ENCODE measurements around the gene RAB6B.

The RAB6B gene

DNA sequence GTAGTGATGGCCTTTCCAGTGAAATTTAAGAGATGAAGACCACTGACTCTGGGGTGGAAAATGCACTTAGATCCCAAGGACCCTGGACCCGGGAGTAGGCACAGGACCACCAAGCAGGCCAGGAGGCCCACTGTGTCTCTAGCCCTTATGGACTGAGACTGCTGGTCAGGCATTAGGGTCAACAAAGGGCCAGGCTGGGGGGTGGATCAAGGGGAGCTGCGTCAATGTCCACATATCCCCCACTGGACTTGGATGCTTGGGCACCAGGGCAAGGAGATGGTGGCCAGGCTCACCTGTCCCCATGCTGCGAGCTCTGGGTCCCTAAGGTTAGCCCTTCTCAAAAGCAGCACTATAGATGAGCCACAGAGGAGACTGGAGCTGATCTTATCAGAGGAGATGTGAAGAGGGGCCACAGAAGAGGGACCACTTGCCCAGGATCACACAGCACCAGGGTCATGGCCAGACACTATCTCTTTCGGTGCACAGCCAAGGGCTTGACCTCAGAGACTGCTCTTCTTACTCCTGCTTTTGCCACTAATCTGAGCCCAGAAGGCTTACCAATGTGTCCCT, 14.7 kb downstream of the RAB6B start:
- DNase-seq, result no peak

DNA sequence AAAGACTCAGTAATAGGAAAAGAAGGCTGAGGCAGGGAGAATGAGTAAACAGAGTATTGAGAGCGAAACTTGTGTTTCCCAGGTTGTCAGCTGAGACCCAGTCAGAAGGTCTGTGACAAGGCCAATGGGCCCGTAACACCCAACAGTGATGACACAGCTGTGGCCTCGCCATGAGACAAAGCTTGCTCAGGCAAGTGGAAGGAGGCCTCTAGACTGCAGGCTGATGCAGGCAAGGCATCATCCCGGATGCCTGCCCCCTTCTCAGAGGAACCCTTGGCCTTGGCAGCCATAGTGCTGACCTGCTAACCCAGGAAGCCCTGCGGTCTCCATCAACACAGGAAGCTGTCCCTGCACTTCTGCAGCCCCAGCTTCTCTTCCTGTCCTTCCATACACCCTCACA, 15.4 kb downstream of the RAB6B start:
- DNase-seq, result no peak

DNA sequence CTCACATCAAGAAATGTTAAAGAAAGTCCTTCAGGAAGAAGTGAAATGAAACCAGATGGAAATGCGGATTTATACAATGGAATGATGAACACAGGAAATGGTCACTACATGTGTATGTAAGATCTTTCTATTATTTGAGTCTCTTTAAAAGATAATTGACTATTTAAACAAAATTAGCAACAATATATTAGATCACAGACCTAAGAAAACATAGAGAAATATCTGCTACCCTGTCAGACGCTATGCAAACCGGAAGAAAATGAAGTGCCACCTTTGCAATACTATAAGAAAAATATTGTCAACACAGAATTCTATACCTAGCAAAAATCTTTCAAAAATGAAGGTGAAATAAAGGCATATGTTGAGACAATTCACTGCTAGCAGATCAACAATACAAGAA, 17.2 kb downstream of the RAB6B start:
- DNase-seq, result no peak

DNA sequence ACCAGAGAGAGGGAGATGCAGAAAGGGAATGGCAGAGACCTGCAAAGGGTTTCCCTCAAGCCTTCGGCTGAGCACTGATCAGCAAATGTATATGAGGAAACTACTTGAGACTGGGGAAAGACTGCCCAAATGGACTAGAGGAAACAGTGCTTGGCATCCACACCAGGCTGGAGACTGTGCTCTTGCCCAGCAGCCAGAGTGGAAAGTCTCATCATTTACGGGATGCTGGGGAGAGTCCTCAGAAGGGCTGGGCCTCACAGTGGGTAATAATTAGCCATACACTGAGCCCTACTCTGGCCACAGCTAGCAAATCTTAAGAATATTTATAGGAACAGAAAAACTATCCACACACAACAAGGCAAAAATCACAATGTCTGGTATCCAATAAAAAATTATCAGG, 18.5 kb downstream of the RAB6B start:
- DNase-seq, result no peak

DNA sequence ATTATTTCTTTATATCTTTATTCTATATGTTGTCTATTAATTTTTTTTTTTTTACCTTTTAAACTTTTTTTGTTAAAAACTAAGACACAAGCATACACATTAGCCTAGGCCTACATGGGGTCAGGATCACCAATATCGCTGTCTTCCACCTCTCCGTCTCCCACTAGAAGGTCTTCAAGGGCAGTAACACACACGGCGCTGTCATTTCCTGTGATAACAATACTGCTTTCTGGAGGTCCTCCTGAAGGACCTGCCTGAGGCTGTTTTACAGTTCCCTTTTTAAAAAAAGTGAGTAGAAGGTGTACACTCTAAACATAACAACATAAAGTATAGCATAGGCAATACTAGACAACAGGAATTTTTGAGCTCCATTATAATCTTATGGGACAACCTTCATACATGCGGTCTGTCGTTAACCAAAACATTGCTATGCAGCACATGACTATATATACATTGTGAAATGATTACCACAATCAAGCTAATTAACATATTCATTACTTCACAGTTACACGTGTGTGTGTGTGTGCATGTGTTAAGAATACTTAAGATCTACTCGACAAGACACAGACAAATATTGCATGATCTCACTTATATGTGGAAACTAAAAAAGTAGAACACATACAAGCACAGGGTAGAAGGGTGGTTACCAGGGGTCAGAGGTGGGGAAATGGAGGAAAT, 20.8 kb downstream of the RAB6B start:
- DNase-seq, result no peak

DNA sequence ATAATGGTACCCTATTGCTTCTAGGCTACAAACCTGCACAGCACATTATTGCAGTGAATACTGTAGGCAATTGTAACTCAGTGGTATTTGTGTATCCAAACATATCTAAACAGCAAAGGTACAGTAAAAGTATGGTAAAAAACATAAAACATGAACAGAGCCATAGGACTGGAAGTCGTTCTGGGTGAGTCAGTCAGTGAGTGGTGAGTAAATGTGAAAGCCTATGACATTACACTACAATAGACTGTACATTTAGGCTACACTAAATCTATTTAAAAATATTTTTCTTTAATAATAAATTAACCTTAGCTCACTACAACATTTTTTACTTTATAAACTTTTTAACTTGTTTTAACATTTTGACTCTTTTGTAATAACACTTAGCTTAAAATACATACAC, 21.3 kb downstream of the RAB6B start:
- no peak for DNase-seq

DNA sequence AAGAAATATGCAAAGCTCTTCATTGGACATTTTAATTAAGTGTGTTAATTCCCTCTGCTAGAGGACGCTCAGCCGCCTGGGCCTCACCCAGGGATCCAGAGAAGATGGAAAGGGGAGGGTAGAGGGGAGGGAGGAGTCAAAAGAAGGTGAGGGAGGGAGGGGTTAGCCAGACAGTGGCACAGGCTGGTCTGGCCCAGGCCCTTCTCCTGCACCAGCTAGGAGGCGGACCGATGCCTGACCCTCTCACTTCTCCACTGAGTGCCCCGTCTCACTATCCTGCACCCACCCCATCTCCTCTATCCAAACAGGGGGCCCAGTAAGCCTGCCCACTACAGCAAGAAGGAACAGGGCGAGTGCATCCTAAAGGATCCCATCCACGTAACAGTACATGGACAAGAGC, 22.9 kb downstream of the RAB6B start:
- DNase-seq, result no peak

DNA sequence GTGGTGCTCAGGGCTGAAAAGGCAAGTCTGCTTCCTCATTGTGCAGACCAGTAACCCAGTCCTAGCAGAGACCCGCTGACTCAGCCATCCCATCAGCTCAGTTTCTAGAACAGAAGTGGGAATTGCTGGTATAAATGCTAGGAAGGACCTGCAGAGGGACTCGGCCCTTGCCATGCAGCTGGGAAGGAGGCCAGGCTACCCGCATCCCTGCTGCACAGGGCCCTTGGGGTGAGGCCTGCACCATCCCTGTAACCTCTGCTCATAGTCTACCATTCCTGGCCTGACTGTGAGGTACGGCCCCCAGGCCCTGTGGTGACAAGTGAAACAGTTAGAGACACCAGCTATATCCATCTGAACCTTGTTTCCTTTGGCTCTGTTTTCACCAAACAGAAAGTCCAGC, 23.5 kb downstream of the RAB6B start:
- no peak for DNase-seq

DNA sequence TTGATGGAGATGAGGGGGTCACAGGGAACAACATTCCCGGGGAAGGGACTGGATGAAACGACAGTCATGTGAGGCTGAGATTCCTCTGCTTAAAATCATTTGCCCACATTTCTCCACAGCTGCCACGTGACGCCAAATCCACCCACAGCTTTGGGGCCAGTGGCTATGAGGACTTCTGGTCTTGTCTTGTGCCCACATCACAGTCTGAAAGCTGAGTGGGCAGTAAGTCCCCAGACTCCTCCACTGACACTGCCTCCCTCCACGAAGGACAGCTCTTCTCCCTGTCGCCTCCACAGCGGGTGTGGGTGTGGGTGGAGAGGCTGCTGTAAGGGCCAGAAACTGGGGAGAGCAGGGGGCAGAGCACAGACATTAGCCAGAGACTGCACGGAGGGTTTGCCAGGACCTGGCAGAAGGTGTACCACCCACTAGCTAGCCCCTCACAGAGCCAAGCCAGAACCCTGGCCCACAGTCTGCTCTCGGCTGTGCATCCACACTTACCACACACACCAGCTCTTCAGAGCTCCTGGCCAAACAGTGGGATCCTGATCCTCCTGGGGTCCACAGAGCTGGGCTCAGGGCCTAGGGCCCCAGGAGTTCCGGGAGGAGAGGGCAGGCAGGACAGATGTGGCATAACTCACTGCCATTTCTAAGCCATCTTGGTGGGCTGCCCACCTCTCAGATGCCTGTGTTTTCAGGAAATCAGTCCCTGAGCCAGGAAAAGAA, 24.2 kb downstream of the RAB6B start:
- no peak for DNase-seq

DNA sequence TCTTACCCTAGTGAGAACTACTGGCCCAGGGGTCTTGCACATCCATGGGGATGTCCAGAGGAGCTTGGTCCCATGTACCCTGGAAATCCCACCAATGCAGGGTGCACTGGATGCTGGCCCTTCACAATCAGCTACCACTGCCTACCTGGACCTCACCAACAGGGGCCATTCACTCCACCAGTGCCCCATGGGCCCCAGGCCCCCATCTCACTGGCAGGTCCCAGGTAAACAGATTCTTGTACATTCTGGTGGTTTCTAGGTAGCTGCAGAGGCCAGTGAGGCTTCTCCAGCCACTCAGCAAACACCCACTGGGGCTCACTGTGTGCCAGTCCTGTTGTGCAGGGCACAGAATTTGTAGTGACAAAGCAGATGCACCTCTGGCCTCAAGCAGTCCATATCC, 24.9 kb downstream of the RAB6B start:
- no peak for DNase-seq

DNA sequence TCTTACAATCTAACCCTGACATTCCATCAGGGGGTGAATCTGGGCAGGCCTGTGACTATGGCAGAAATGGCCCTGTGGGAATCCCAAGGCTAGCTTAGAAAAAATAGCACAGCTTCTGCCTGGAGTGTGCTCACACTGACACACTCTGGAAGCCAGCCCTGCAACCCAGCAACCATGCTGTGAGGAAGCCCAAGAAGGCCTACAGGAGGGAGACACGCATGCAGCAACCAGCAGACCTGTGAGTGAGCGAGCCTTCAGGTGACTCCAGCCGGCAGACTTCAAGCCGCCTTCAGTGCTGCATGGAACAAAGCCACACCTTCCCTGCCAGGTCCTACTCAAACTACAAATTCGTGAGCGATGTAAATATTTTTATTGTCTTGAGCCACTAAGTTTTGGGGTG, 26.1 kb downstream of the RAB6B start:
- DNase-seq, result no peak

DNA sequence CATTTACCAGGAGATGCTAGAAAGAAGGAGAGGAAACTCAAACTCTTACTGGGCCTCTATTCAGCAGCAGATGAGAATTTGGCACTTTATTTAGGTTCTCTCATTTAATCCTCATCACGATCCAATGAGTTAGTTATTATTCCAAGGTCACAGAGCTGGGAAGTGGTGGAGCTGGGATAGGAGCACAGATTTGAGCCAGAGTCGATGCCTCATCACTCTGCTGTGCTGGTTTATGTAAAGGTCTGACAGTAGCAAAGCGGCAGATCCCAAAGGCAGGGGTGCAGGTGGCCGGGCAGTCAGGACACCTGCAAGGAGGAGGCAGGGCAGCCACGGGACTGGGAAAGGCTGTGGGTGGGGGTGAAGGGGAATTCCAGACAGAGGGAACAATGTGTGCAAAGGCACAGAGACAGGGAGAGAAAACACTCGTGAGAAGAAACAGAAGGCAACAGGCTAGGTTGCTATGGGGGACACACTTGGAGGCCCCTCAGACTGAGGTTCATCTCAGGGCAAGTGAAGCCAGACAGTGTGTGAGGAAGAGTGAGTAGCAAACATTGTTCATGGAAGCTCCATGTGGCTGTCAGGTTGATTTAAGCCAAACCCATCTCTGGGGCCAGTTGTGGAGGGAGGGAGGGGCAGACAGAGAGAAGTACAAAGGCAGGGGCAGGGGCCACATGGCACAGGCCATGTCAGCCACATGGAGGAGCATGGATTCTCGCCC, 26.8 kb downstream of the RAB6B start:
- DNase-seq, result no peak

DNA sequence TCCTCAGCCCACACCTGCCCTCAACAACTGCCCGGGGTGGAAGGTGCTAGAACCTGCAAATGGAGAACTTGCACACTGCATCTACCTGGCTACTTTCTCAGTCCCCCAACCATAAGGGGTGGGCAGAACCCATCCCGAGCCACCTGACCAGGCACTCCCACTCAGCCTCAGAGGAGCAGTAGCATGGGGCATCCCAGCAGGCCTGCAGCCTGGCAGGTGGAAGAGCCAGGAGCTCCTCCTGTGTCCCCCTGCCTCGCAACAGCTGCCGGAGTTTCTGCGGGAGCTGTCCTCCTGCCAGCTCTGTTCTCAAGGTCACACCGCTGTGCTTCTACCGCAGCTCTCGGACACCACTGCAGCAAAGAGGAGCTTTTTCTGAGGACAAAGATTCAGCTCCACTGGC, 27.5 kb downstream of the RAB6B start:
- DNase-seq, result no peak

DNA sequence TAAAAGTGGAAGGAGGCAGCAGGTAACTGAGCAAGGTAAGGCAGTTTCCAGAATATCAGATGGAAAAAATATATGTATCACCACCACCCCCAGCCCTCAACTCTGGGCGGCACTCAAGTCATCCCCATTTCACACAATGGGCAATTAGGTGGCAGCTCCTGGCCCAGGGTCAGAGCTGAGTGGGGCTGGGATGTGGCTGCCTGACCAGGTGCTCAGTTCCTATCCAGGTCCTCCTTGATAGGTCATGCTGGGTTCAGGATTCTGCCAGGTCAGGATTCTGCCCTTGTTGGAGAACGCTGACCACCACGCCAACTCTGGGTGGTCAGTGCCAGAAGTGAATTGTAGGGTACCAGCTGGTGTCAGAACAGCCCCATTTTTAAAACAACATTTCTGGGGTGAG, 29.5 kb downstream of the RAB6B start:
- no peak for DNase-seq

DNA sequence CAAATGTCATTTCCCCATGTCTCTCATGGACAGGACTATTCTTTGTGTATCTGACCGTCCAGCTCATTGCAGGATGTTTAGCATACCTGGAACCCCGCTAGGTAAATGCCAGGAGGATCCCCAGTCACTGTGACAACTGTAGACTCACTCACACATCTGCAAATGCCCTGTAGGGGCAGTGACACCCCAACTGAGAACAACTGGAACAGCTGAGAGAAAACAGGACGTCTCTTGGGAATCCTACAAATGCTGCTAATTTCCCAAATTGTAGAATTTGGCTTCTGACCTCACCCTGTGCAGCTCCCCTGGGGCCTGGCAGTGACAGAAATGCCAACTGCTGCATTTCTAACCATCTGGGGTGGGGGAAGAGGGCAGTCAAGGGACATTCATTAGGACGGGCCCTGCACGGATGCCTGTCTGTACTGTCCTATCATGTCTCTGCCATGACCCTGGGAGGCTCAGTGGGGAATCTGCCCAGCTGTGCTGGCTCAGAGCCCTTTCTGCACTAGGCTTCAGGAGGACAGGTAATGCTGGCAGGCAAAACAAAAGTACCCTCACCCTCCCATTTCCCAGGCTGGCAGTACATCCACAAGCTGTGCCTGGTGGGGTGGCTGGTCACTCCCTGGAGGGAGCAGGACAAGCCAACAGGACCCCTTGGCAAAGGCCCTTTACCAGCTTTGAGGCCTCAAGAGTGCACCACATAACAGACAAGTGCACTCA, 30.4 kb downstream of the RAB6B start:
- no peak for DNase-seq

DNA sequence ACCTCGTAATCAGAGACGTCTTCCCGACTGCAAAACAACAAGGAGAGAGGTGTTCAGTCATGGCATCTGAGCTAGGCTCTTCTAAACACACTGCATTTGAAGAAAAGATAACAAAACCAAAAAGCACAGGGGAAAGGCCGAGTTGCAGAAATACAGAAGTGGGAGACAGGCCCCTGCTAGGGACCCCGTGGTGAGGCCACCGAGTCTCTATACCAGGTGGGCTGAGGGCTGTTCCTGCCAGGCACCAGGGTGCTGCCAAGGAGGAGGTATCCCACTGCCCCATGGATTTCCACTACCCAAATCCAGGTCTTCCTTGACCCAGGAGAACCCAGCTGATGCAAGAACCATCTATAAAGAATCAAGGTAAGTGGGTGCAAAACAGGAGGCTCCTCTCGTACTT, 31.1 kb downstream of the RAB6B start:
- no peak for DNase-seq

DNA sequence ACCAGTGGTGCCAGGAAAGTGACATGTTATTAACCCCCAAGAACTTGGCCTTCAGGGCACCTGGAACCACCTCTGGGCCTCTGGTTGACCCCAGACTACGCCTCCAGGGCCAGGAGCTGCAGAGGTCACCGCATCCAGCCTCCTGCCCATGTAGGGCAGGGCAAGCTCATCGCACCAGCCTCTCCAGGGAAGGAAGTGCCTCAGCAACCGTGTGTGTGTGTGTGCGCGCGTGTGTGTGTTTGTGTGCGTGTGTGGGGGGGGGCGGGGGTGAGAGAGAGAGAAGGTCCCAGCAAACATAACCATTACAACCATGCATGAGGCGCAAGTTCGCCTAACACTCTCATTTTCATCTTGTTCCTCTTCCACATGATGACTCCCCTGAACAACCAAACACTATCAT, 31.8 kb downstream of the RAB6B start:
- DNase-seq, result no peak

DNA sequence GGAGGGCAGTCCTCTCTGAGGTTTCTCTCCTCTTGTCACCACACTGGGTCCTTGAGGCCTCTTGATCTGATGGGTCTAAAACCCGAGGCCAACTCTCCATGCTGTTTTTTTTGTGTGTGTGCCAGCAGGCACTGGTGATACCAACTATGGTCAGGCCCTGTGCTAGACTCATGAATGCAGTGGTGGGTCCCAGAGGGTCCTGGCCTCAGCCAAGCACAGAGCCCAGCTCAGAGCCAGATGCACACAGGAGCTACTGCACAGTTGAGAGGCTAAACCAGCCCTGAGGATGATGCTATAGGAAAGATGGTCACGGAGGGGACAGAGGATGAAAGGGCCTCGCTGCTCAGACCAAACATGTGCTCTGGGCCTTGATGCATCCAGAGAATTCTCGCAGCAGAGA, 33.5 kb downstream of the RAB6B start:
- DNase-seq, result no peak

DNA sequence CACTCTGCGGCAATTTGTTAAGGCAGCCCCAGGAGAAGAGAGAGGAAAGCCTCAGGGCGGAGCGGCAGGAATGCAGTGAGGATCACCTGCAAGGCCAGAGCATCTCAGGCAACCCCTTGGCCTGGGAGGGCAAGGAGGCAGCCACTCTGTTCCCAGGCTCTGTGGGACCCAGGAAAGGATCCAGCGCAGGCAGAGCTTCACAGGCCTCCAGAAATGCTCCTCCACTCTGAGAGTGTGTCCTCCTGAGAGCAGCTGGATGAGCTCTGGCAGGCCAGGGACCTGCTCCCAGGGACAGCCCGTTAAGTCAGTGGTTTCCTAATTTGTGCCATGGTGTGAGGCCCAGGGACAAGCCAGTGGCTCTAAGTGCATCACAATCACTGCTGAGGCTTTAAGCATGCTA, 35.2 kb downstream of the RAB6B start:
- DNase-seq, result no peak

DNA sequence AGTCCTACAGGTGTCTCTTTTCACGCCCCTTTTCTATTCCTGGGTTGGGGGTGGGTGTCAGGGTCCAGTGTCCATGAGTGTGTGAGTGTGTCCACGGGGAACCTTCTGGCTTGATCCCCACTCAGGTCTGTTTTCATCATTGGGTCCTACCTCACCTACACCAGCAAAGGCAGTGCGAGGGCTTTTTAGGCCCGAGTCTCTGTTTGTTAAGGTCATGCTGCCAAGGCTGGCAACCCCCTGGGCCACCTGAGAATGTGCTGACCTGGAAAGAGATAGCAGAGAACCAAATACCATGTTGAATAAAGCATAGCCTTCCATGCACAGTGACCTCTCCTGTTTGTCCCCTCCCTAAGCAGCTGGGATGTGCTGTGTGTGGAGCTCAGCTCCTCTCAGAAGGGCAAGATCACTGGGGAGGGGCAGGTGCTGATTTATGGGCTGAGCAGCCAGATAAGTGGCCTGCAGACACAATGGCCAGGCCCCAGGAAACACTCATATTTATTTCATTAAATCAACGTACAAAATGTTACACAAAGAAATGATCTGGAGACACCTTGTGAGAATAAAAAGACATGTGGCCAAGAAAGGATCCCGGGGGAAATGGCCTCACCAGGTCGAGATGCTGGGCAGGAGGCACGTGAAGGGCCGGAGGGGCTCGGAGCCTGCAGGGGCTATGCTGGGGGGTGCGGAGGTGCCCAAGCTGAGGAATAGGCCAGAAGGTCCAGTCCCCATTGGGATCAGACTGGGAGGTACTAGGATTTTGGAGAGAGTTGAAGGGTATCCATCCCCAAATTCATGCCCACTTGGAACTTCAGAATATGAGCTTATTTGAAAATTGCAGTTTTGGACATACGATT, 36.1 kb downstream of the RAB6B start:
- DNase-seq, result no peak

DNA sequence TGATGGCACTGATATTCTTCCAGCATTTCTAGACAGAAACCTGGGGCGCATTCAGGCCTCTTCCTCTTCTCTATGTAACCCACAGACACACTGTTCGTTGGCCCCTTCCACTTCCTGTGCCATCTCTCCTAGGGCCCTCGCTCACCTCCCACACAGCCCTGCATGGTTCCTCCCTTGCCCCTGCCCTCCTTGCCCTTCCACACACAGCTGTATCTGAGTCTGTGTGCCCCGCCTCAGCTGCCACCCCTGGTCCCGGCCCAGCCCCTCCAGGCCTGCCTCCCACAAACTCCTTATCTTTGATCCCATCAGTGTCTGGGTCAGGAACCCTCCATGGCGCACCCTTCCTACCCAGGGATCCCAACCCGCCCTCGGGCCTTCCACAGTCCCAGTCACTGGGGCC, 37.9 kb downstream of the RAB6B start:
- no peak for DNase-seq

DNA sequence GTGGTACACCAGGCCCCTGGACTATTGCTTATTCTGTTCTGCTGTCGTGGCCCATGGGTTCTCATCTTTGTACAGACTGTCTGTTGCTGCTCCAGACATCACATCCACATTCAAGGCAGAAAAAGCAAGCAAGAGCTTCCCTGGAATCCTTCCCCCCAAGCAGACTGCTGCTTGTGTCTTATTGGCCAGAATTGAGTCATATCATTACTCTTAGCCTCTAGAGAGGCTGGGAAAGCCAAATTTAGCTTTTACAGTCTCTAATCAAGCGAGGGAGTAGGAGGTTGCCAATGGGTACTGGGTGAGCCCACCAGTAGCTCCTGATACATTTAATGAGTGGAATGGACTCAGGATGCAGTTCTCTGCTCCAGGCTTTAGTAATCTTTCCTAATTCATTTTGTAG, 39.4 kb downstream of the RAB6B start:
- DNase-seq, result no peak
